ENCODE results near the gene C5orf63. TPM values are rescaled to one million over a fixed set of nuclear protein-coding genes. Genes with fewer than 3 reads are reported as not detected.
A peak's percentile ranks its signal among the peaks of the same experiment; 100 is the strongest.

The C5orf63 gene
- total and polyA plus RNA-seq, 2 of the 13 experiments (the other 11 are each of a cell fraction or from before 2014, with no cell fraction given) = 7.9 to 8.8 TPM

DNA sequence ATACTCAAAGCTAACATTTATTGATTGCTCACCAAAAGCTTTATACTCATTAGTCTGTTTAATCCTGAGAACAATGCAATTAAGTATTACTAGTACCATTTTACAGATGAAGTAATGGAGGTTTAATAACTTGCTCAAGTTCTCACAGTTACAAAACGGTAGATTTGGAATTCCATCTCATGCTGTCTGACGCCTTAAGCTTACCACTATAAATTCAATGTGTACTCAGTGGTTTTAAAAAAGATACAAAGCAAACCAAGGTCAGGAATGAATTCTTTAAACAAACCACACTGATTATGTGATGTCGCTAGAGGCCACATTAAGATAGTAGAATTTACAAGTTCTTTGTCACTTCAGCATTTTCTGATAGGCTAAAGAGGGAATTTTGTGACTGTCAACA, 1.2 kb upstream of the C5orf63 start:
- Histone ChIP-seq H3K9me3 (ENCODE audit: low read length) (no peaks in the 10 kb centered on the region), H3K4me1 (ENCODE audit: insufficient read depth, low read length) (peaks cover 61% of the 10 kb centered on the region), H2AFZ (ENCODE audit: low read length) (no peak overlapping the region), H3K4me3 (replicated peaks in 1 of 3; ENCODE audit: insufficient read depth in 1 of 3, low read depth in 2 of 3, low read length in 3 of 3) (no peak overlapping the region), H3K4me2 (ENCODE audit: low read depth, low read length) (no peak overlapping the region), H3K36me3 (replicated peaks in 1 of 2; ENCODE audit: control insufficient read depth in 1 of 2, insufficient read depth in 2 of 2, low read length in 2 of 2) (peaks cover 0 to 3% of the 10 kb centered on the region in 2 experiments; a peak in 2 of 5 replicates), H3K27ac (ENCODE audit: extremely low read length, insufficient read depth, low read length) (no peak overlapping the region), H4K20me1 (ENCODE audit: insufficient read depth, low read length) (no peaks in the 10 kb centered on the region), H3K27me3 (ENCODE audit: control insufficient read depth in 1 of 2, insufficient read depth in 2 of 2, low read length in 2 of 2) (0 out of 5 replicates have a peak, but pooled peaks cover 0 to 1% of the 10 kb centered on the region in 2 experiments), H3K9ac (ENCODE audit: insufficient read depth, low read depth, low read length) (no peak overlapping the region), H3K79me2 (ENCODE audit: insufficient read depth, low read length) (no peaks in the 10 kb centered on the region)
- DNase-seq (ENCODE audit: low spot score) (no peak), ATAC-seq (no peak), FAIRE-seq (no peak)
- POLR2A ChIA-PET = interaction anchor here (2.8 kb wide), 1 partner anchor 44 kb away, joined by 23 read pairs; the partner anchor contains the start of gene MARCHF3
- CTCF ChIA-PET (ENCODE audit: low intra/inter-chr PET ratio, low total read pairs) = no interaction called here
- BruUV-seq (replicated peaks) = no TSS peak
- intact Hi-C loops (cut with micrococcal nuclease; ENCODE audit: unreplicated experiment) (loop anchor here (10.0 kb wide), 1 partner anchor 120 kb away; no protein-coding TSS in a partner anchor), in situ Hi-C loops (cut with HindIII; ENCODE audit: extremely low pct_ligation_motif_present, low pct_unique_long_range_greater_than_20kb) (no loop called here)
- WGBS (ENCODE audit: low lambda C conversion rate) = 7% methylated on average over 3 of the region's 3 CpGs
- TF ChIP-seq, protein P1, sequence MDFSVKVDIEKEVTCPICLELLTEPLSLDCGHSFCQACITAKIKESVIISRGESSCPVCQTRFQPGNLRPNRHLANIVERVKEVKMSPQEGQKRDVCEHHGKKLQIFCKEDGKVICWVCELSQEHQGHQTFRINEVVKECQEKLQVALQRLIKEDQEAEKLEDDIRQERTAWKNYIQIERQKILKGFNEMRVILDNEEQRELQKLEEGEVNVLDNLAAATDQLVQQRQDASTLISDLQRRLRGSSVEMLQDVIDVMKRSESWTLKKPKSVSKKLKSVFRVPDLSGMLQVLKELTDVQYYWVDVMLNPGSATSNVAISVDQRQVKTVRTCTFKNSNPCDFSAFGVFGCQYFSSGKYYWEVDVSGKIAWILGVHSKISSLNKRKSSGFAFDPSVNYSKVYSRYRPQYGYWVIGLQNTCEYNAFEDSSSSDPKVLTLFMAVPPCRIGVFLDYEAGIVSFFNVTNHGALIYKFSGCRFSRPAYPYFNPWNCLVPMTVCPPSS (IDR thresholded peaks at IDR 0.05) = no peak
- 0 out of 4 replicates have a peak, but pooled peaks of 1 of the 2 experiments have one; percentile 16 for TF ChIP-seq MAFK (conservative IDR thresholded peaks at IDR 0.05 in 1 of 2, IDR thresholded peaks at IDR 0.05 in 1 of 2; ENCODE audit: low read length in 2 of 2)

DNA sequence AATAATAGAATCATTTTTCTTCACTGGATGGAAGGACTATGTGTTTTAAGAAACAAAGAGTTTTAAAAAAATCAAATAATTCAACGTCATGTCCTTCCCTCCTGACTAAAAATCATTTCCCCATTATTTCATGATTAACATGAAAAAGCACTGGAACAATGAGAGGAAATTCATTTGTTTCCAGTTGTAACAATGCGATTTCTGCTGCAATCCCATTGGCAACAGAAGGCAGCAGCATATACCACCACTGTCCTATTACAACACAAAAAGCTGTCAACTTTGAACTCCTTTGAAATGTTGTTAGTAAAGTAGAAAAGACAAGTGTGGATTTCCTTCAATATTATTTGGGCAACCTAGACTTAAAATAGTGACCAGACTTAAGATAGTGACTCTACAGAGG, 3.1 kb downstream of the C5orf63 start:
- no peak overlapping the region for H3K9ac ChIP-seq (ENCODE audit: insufficient read depth, low read depth, low read length)
- ATAC-seq (no peak), FAIRE-seq (no peak), DNase-seq (ENCODE audit: low spot score) (no peak)
- no peaks in the 10 kb centered on the region for H4K20me1 ChIP-seq (ENCODE audit: insufficient read depth, low read length)
- H3K4me3 ChIP-seq (replicated peaks in 1 of 3; ENCODE audit: insufficient read depth in 1 of 3, low read depth in 2 of 3, low read length in 3 of 3) = no peak overlapping the region
- no TSS peak for BruUV-seq (replicated peaks)
- in situ Hi-C loops (cut with HindIII; ENCODE audit: extremely low pct_ligation_motif_present, low pct_unique_long_range_greater_than_20kb) (no loop called here), intact Hi-C loops (cut with micrococcal nuclease; ENCODE audit: unreplicated experiment) (loop anchor here (10.0 kb wide), 1 partner anchor 125 kb away; no protein-coding TSS in a partner anchor)
- peaks cover 0 to 3% of the 10 kb centered on the region in 2 experiments; a peak in 2 of 5 replicates for H3K36me3 ChIP-seq (replicated peaks in 1 of 2; ENCODE audit: control insufficient read depth in 1 of 2, insufficient read depth in 2 of 2, low read length in 2 of 2)
- H3K27ac ChIP-seq (ENCODE audit: extremely low read length, insufficient read depth, low read length) = no peak overlapping the region
- H3K27me3 ChIP-seq (ENCODE audit: control insufficient read depth in 1 of 2, insufficient read depth in 2 of 2, low read length in 2 of 2) = 0 out of 5 replicates have a peak, but pooled peaks cover 0 to 1% of the 10 kb centered on the region in 2 experiments
- CTCF ChIA-PET (ENCODE audit: low intra/inter-chr PET ratio, low total read pairs) = no interaction called here
- no peak overlapping the region for H3K4me2 ChIP-seq (ENCODE audit: low read depth, low read length)
- POLR2A ChIA-PET = interaction anchor here (0.6 kb wide), 1 partner anchor 377 kb away, joined by 3 read pairs; no protein-coding TSS in a partner anchor
- H2AFZ ChIP-seq (ENCODE audit: low read length) = no peak overlapping the region
- H3K9me3 ChIP-seq (ENCODE audit: low read length) = no peaks in the 10 kb centered on the region
- 95% methylated on average over 2 of the region's 2 CpGs for WGBS (ENCODE audit: low lambda C conversion rate)
- TF ChIP-seq, protein P2, sequence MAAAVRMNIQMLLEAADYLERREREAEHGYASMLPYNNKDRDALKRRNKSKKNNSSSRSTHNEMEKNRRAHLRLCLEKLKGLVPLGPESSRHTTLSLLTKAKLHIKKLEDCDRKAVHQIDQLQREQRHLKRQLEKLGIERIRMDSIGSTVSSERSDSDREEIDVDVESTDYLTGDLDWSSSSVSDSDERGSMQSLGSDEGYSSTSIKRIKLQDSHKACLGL (CRISPR knock-in tag; IDR thresholded peaks at IDR 0.05) = no peak
- TF ChIP-seq ZNF207 (IDR thresholded peaks at IDR 0.05; ENCODE audit: borderline replicate concordance) = no peak
- H3K79me2 ChIP-seq (ENCODE audit: insufficient read depth, low read length) = no peaks in the 10 kb centered on the region
- peaks cover 25% of the 10 kb centered on the region for H3K4me1 ChIP-seq (ENCODE audit: insufficient read depth, low read length)
